ENCODE results near the gene RNFT1.
"Not testable (repeated sequence)": the region's sequence is repeated elsewhere in the genome, so short reads cannot be mapped to it uniquely, and the experiment has no call there.

Gene RNFT1

GRCh38 chr17:59964482-59965328 lies at the start of gene RNFT1:
Gene RNFT1 (minus strand): TSS chr17:59964740. CDS start chr17:59964663, 77 bp downstream.
- DNase-seq (ENCODE audit: low spot score), result peak; percentile 86

DNA sequence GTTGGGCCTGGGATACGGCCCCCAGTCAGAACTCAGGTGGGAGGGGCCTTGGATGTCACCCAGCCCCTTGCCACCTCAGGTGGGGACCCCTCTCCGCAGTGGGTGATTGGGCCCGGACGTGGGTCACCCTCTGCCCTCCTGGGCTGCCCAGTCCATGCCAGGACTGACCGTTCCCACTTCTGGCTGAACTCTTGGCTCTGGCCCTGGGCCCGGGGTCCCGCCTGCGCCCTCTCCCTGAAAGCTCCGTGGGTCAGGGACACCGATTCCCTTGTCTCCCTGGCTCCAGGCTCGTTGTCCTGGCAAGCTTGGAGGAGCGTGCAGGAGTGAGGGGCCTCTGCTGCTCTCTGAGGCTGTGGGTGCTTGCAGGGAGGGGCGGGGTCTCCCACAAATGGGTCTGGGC lies 44.8 kb upstream of the RNFT1 start:
- DNase-seq (ENCODE audit: low spot score), result not testable (repeated sequence)

- DNase-seq (ENCODE audit: low spot score), result not testable (repeated sequence)
These were observed 43.8 kb upstream of the RNFT1 start for GRCh38 chr17:60008377-60008776.

GRCh38 chr17:60006160-60006559 lies 41.6 kb upstream of the RNFT1 start:
- DNase-seq (ENCODE audit: low spot score), result peak; percentile 0

GRCh38 chr17:60004561-60004960 lies 40.0 kb upstream of the RNFT1 start:
- DNase-seq (ENCODE audit: low spot score), result not testable (repeated sequence)

- not testable (repeated sequence) for DNase-seq (ENCODE audit: low spot score)
These were observed 37.9 kb upstream of the RNFT1 start for GRCh38 chr17:60002405-60002804.

DNA sequence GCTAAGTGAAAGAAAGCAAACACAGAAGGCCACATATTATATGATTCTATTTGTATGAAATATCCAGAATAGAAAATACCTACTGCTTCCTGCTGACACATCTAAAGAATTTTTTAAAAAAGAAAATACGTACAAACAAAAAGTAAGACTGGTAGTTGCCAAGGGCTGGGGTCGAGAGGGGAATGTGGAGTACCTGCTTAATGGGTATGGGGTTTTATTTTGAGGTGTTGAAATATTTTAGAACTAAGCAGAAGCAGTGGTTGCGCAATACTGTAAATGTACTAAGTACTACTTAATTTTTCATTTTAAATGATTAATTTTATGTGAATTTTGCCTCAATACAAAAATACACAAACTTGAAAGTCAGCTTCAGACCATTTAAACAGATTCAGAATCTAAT lies 32.1 kb upstream of the RNFT1 start:
- not testable (repeated sequence) for DNase-seq (ENCODE audit: low spot score)

GRCh38 chr17:59975166-59975565 lies 10.6 kb upstream of the RNFT1 start:
- DNase-seq (ENCODE audit: low spot score), result not testable (repeated sequence)

GRCh38 chr17:59973483-59973882 lies 8.9 kb upstream of the RNFT1 start:
- not testable (repeated sequence) for DNase-seq (ENCODE audit: low spot score)

- no peak for DNase-seq (ENCODE audit: low spot score)
These were observed 8.2 kb upstream of the RNFT1 start for GRCh38 chr17:59972778-59973177.

DNA sequence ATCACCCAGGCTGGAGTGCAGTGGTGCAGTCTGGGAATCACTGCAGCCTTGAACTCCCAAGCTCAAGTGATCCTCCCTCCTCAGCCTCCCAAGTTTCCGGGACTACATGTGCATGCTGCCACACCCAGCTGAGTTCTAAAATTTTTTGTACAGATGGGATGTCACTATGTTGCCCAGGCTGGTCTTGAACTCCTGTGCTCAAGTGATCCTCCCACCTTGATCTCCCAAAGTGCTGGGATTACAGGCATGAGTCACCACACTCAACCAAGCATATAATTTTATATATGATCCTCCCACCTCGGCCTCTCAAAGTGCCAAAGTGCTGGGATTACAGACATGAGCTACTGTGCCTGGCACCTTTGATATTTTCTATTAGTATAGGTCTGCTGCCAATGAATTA lies 7.2 kb upstream of the RNFT1 start:
- DNase-seq (ENCODE audit: low spot score), result not testable (repeated sequence)

DNA sequence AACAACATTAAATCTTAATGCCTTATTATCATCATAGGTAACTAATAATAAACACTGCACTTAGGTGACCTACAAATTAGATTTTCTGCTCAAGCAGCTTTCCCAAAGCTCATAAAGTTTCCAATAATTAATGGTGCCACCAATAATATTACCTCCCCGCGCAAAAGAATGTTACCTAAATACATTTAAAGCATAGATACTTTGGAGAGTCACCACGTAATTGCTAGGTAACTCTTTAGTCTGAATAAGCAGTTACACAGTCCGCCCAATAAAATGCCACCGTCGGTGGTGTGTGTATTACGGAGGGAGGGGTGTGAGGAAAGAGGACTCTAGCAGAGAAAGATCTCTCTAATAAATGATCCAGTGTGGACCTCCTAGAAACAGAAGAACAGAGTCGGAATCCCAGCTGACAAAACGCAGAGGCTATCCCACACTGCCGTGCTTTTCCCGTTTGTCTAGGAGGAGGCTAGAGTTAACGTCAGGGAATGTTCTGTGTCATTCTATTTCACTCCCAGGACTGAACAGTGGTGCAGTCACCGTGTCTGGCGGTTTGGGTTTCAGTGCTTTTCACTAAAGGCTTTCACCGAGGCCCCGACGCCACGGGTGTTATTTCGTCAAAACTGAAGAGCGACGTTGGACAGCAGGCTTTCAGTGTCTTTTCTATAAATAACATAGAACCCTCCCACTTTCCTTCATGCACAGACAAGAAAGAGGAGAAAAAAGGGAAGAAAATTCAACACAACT lies 630 bp downstream of the RNFT1 start:
- peak; percentile 46 for DNase-seq (ENCODE audit: low spot score)

- DNase-seq (ENCODE audit: low spot score), result no peak
These were observed 1.7 kb downstream of the RNFT1 start for GRCh38 chr17:59962739-59963318.

DNA sequence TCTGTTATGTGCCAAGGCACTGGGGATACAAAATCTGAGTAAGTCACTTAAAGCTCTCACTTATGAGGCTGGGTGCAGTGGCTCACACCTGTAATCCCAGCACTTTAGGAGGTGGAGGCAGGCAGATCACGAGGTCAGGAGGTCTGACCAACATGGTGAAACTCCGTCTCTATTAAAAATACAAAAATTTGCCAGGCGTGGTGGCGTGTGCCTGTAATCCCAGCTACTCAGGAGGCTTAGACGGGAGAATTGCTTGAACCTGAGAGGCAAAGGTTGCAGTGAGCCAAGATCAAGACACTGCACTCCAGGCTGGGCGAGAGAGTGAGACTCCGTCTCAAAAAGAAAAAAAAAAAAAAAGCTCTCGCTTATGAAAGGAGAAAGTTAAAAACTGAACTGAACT lies 5.0 kb downstream of the RNFT1 start:
- DNase-seq (ENCODE audit: low spot score), result not testable (repeated sequence)

DNA sequence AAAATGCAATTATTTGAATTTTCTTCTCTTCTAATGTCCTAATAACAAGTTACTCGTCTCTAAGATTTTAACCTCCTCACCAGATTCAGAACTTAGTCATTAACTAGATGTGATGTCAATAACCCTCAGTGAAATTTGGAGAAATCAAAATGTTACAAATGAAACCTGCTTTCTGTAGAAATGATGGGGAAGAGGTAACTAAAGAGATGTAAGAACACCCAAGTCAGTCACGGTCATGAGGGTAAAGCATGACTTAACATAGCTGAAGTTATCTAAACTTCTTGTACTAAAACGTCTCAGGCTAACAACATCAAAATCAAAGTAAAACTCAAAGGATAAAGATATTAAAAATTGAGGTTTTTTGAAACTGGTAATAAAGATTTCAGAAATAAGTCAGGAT lies 9.7 kb downstream of the RNFT1 start:
- DNase-seq (ENCODE audit: low spot score), result no peak

DNA sequence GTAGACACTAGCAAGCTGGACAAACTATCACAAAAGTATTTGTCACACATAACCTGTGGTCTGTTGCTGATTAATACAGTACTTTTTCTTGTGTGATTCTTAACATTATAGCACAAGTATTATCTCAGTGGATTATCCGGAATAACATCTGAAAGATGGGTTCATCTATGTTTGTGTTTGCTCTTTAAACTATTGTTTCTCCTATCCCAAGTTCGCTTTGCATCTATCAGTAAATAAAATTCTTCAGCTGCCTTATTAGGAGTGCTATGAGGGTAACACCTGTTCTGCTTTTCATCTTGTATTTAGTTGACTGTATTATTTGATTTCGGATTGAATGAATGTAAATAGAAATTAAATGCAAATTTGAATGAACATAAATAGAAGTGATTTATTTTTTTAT lies 14.5 kb downstream of the RNFT1 start:
- no peak for DNase-seq (ENCODE audit: low spot score)

- DNase-seq (ENCODE audit: low spot score), result not testable (repeated sequence)
These were observed 17.2 kb downstream of the RNFT1 start for GRCh38 chr17:59947310-59947709.

DNA sequence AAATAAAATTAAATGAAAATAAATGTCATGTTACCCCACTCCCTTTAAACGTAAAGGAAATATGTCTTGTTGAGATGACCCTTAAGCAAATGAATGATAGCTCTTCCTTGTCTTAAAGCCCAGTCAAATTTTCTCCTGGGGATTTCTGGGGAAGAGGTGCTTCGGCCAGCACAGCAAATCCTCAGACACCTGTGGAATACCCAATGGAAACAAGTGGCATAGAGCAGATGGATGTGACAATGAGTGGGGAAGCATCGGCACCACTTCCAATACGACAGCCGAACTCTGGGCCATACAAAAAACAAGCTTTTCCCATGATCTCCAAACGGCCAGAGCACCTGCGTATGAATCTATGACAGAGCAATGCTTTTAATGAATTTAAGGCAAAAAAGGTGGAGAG lies 18.1 kb downstream of the RNFT1 start:
- not testable (repeated sequence) for DNase-seq (ENCODE audit: low spot score)

DNA sequence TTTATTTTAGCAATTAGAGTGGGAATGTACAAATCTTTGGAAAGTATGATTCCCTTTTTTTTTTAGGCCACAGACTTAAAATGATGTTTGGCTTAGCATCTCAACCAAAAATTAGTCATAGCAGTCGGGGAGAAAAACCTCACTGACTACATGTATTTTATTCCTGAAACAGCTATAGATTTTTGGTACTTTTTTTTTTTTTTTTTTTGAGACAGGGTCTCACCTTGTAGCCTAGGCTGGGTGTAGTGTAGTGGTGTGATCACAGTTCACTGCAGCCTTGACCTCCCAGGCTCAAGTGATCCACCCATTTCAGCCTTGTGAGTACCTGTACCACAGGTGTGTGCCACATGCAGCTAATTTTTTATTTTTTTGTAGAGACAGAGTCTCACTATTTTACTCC lies 23.4 kb downstream of the RNFT1 start:
- DNase-seq (ENCODE audit: low spot score), result no peak

DNA sequence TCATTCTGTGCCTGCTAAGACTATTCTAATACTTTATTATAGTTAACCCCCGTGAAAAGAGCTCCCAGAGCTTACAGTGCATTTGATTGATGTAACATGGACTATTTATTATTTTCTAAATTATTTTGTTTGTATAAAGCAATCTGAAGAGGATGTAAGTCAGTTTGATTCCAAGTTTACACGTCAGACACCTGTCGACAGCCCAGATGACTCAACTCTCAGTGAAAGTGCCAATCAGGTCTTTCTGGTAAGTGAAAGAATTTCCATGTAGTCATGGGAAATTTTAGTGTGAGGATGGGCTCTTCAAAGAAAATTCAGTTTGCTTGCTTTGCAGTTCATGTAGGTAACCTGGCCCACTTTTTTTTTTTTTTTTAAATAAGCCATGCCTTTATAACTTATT lies 23.8 kb downstream of the RNFT1 start:
- not testable (repeated sequence) for DNase-seq (ENCODE audit: low spot score)

DNA sequence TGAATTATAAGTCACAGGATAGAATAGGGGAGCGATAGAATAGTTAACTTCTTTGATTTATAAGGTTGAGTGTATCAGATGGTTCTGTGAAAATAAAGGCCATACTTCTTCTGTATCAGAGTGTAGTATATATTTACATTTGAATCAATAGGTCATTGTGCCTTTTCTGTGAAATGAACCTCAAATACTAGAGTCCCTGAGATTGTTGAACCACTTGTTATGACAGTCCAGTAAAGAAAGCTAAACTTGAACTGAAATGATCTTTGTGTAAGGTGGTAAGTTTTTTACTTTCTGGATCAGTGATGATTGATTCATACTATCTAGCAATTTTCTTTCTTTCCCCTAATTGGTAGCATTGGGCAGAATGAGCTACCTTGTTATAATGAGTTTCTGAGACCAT lies 31.2 kb downstream of the RNFT1 start:
- DNase-seq (ENCODE audit: low spot score), result not testable (repeated sequence)

DNA sequence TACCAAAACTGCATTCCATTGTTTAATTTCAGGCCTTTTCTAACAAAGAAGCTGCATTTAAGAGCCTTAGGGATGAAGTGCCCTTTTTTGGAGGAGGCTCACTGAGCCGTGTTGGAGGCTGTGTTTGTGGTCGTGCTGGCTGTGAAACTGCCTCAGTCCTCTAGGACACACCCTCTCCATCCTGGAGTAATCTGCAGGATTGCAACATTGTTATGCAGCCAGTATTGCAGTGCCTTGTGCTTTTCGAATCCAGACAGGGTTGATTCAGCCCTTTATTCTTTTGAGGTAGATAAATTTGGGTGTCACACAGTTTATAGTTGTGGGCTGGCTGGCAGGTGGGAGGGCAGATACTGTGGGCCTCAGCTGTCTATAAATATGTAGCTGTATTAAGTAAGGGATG lies 33.8 kb downstream of the RNFT1 start:
- DNase-seq (ENCODE audit: low spot score), result not testable (repeated sequence)

GRCh38 chr17:59930121-59930520 lies 34.4 kb downstream of the RNFT1 start:
- DNase-seq (ENCODE audit: low spot score), result not testable (repeated sequence)

All from hepatic stellate cell (primary cell).